Lower lobe of right lung (tissue), 2 donors: ENCODE data around the gene ABCC1. TPM values are rescaled to one million over a fixed set of nuclear protein-coding genes. Genes with fewer than 3 reads are reported as not detected.

Experiments used
- ATAC-seq, 2 donors: fragments of 200-7000 bp; cut with Tn5 transposase; one replicate each; pipeline ENCODE4 v1.9.1; 2020 to 2022; ENCODE audit warnings: mild to moderate bottlenecking in 2 of 2, moderate library complexity in 2 of 2
- DNase-seq: peaks from one replicate; pipeline ENCODE4 v3.0.0-alpha.2; 2020
- H3K27ac ChIP-seq: fragments of 200-600 bp; one replicate; pipeline ENCODE4 v1.8.0; 2022
- H3K27me3 ChIP-seq: fragments of 200-600 bp; one replicate; pipeline ENCODE4 v1.8.0; 2022; ENCODE audit warnings: low read depth
- H3K36me3 ChIP-seq: fragments of 200-600 bp; one replicate; pipeline ENCODE4 v1.8.0; 2022; ENCODE audit warnings: mild to moderate bottlenecking
- H3K4me1 ChIP-seq: fragments of 200-600 bp; one replicate; pipeline ENCODE4 v1.8.0; 2022
- H3K4me3 ChIP-seq: fragments of 200-600 bp; one replicate; pipeline ENCODE4 v1.8.0; 2022; ENCODE audit warnings: mild to moderate bottlenecking
- H3K9me3 ChIP-seq: fragments of 200-600 bp; one replicate; pipeline ENCODE4 v1.8.0; 2022
- CTCF ChIP-seq: fragments of 200-600 bp; IDR thresholded peaks from one replicate; pipeline ENCODE4 v1.8.0; 2022; ENCODE audit warnings: antibody characterized with exemption, mild to moderate bottlenecking
- intact Hi-C: fragments of 100-400 bp; cut with DNase I; formaldehyde crosslinking; loops from one replicate; pipeline ENCODE4 v1.11.0; 2022
- total RNA-seq: library from RNA; stranded (reverse); fragmentation: NEBNext Ultra II Directional; extraction: Animal tissue kit (Norgen Biotek cat#: 25700); gene quantifications from one replicate; pipeline ENCODE4 v1.2.1, GENCODE V29; 2021
- donor health status: DM: no; HTN: yes; CAD: no; lungs with severe emphysema.

The ABCC1 gene
- total RNA-seq, 1 donor from 2014 or later: 47.5 TPM

- TF ChIP-seq CTCF: no peak
- H3K9me3 ChIP-seq: peaks cover 7% of the 10 kb centered on the region
- intact Hi-C loops: no loop called here
- no peaks in the 10 kb centered on the region for H3K27me3 ChIP-seq
- ATAC-seq (no peak), DNase-seq (no peak)
- peaks cover 36% of the 10 kb centered on the region for H3K4me1 ChIP-seq
- no peak overlapping the region for H3K4me3 ChIP-seq
- no peaks in the 10 kb centered on the region for H3K36me3 ChIP-seq
- peak overlapping the region; percentile 4 for H3K27ac ChIP-seq
These were observed 22.0 kb downstream of the ABCC1 start for GRCh38 chr16:15971440-15971815.

- DNase-seq: no peak
- H3K4me1 ChIP-seq: peaks cover 36% of the 10 kb centered on the region
- no peaks in the 10 kb centered on the region for H3K36me3 ChIP-seq
- H3K27ac ChIP-seq: peak overlapping the region; percentile 11
- intact Hi-C loops: no loop called here
- ATAC-seq: peak in 1 of 2 donors; percentile 61
- no peak for TF ChIP-seq CTCF
- no peak overlapping the region for H3K4me3 ChIP-seq
- H3K27me3 ChIP-seq: no peaks in the 10 kb centered on the region
- peaks cover 7% of the 10 kb centered on the region for H3K9me3 ChIP-seq
These were observed 22.8 kb downstream of the ABCC1 start for GRCh38 chr16:15972046-15972868.

- Histone ChIP-seq H3K9me3 (peaks cover 7% of the 10 kb centered on the region), H3K27ac (no peak overlapping the region), H3K4me1 (peaks cover 42% of the 10 kb centered on the region), H3K4me3 (no peak overlapping the region), H3K27me3 (no peaks in the 10 kb centered on the region), H3K36me3 (no peaks in the 10 kb centered on the region)
- intact Hi-C loops: no loop called here
- DNase-seq (no peak), ATAC-seq (no peak)
- no peak for TF ChIP-seq CTCF
These were observed 24.0 kb downstream of the ABCC1 start for GRCh38 chr16:15973421-15973820.

- no peaks in the 10 kb centered on the region for H3K36me3 ChIP-seq
- no peak for ATAC-seq
- no peak overlapping the region for H3K27ac ChIP-seq
- intact Hi-C loops: no loop called here
- no peak for DNase-seq
- no peak for TF ChIP-seq CTCF
- H3K27me3 ChIP-seq: no peaks in the 10 kb centered on the region
- peaks cover 42% of the 10 kb centered on the region for H3K4me1 ChIP-seq
- H3K9me3 ChIP-seq: peaks cover 7% of the 10 kb centered on the region
- H3K4me3 ChIP-seq: no peak overlapping the region
These were observed 24.6 kb downstream of the ABCC1 start for GRCh38 chr16:15974057-15974456.

GRCh38 chr16:15975172-15975571, 25.8 kb downstream of the ABCC1 start:
- TF ChIP-seq CTCF: no peak
- Histone ChIP-seq H3K27me3 (no peaks in the 10 kb centered on the region), H3K36me3 (no peaks in the 10 kb centered on the region), H3K27ac (peak overlapping the region; percentile 77), H3K4me1 (peaks cover 42% of the 10 kb centered on the region), H3K4me3 (no peak overlapping the region), H3K9me3 (peaks cover 7% of the 10 kb centered on the region)
- ATAC-seq (no peak), DNase-seq (no peak)
- intact Hi-C loops: no loop called here
